ENCODE results near the gene LCNL1. TPM values are rescaled to one million over a fixed set of nuclear protein-coding genes. Genes with fewer than 3 reads are reported as not detected.
"Not testable (repeated sequence)": the region's sequence is repeated elsewhere in the genome, so short reads cannot be mapped to it uniquely, and the experiment has no call there.

Gene LCNL1
- total RNA-seq, 4 donors from 2014 or later = 0.36 to 0.37 TPM; not detected in 2

DNA sequence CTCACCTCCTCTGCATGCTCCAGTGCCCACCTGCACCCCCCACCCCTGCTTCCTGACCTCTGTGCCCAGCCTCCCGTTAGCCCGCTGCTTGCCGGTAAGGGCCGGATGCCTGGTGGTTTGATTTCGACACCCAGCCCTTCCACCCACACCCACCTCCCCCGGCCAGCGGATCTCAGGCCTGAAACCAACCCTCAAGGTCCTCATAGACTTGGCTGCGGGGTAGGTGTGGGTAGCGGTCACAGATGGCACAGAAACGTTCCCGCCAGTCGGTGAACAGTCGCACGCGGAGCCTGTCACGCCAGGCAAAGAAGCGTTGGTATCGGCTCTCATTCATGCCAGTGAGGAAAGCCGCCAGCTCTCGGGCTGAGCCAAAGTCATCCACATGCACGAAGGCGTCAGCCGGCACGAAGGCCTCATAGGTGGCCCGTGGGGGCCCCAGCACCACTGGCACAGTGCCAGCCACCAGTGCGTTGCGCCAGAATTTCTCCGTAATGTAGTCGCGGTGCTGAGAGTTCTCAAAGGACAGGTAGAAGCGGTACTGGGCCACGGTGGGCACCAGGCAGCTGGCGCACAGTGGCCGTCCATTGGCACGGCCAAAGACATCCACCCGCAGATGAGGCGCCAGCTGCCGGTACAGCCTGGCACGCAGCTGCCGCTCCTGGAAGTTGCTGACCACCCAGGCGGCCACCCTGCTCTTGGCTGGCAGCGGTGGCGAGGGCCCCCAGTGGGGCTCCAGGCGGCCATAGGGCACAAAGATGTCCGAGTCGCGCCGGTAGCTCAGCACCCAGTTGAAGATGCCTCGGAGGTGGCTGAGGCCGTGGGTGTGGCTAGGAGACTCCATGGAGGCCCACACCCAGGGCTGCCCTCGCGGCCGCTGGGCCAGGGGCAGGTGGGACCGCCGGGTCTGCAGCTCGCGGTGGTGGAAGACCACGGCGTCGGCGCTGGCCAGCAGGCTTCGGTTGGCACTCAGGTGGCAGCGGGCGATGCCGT is 48.0 kb downstream of the LCNL1 start:
- TF ChIP-seq, protein P1, sequence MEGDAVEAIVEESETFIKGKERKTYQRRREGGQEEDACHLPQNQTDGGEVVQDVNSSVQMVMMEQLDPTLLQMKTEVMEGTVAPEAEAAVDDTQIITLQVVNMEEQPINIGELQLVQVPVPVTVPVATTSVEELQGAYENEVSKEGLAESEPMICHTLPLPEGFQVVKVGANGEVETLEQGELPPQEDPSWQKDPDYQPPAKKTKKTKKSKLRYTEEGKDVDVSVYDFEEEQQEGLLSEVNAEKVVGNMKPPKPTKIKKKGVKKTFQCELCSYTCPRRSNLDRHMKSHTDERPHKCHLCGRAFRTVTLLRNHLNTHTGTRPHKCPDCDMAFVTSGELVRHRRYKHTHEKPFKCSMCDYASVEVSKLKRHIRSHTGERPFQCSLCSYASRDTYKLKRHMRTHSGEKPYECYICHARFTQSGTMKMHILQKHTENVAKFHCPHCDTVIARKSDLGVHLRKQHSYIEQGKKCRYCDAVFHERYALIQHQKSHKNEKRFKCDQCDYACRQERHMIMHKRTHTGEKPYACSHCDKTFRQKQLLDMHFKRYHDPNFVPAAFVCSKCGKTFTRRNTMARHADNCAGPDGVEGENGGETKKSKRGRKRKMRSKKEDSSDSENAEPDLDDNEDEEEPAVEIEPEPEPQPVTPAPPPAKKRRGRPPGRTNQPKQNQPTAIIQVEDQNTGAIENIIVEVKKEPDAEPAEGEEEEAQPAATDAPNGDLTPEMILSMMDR (IDR thresholded peaks at IDR 0.05) = no peak
- TF ChIP-seq POLR2A (IDR thresholded peaks at IDR 0.05) = no peak
- H3K4me3 ChIP-seq (ENCODE audit: low read depth, poor library complexity, severe bottlenecking) = no peak overlapping the region
- intact Hi-C loops (cut with DNase I; ENCODE audit: low total_unique reads) = loop anchor here (5.0 kb wide), 1 partner anchor 249 kb away; no protein-coding TSS in a partner anchor
- no peak for DNase-seq (ENCODE audit: low spot score in 2 of 2)
- 65 to 82% methylated on average over 29 to 63 of the region's 65 CpGs for WGBS, 2 donors

DNA sequence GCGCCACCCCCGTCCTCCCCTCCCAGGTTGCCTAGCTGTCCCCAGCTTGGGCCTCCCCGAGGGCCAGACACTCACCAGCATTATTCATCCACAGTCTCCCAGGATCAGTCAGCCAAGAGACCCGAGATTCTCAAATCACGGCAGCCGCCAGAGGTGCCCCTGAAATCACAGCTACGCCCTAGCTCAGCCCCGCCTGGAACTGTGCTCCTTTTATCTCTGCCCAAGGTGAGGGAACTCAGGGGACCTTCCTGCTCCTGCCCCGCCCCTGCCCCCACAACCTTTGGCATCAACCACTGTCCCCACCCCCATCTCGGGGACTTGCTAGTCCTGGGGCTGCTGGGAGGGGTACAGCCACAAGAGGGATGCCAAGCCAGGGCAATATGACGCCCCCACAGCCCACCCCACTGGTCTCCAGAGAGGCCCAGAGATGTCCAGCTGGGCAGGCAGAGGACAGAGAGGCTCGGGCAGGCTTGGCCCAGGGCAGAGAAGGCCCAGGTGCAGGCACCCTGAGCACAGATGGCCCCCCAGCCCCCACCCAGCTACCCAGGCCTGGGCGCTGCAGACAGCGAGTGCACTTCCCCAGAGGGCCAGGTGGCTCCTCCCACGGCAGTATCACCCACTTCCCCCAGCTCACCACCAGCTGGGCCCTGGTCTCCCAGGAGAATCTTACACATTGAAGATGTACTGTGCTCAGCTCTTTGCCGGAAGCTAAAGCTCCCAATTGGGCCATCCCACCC is 49.3 kb downstream of the LCNL1 start, which contains the start of gene FUT7:
Gene FUT7, minus strand, starts transcription at position 185 of the 737 bp plus-strand sequence. Its CDS starts 97 bp downstream, at position 88.
- TF ChIP-seq POLR2A (IDR thresholded peaks at IDR 0.05) = no peak
- TF ChIP-seq, protein P1 (IDR thresholded peaks at IDR 0.05) = no peak
- intact Hi-C loops (cut with DNase I; ENCODE audit: low total_unique reads) = loop anchor here (5.0 kb wide), 1 partner anchor 250 kb away; no protein-coding TSS in a partner anchor
- DNase-seq (ENCODE audit: low spot score in 2 of 2) = no peak
- H3K4me3 ChIP-seq (ENCODE audit: low read depth, poor library complexity, severe bottlenecking) = no peak within 1 kb of the TSS
- WGBS, 2 donors = 58 to 60% methylated on average over 15 of the region's 16 CpGs

DNA sequence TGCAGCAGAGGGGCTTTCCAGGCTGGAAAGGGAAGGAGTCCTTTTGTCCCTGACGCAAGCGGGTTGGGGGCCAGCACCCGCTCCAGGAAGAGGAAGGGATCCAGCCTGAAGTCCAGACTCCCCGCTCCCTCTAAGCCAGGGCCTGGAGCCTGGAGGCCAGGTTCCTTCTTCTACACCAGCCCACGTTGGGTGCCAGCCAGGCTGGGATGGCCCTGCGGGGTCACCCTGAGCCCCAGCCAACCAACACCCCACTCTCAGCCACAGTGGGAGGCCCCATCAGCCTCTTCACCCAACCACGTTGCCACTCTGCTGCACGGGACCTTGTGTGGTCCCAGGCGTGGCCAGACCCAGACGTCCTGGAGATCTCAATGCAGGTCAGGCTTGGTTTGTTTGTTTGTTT is 50.1 kb downstream of the LCNL1 start:
- no peak for DNase-seq (ENCODE audit: low spot score in 2 of 2)
- H3K4me3 ChIP-seq (ENCODE audit: low read depth, poor library complexity, severe bottlenecking) = no peak overlapping the region
- TF ChIP-seq, protein P1 (IDR thresholded peaks at IDR 0.05) = no peak
- intact Hi-C loops (cut with DNase I; ENCODE audit: low total_unique reads) = loop anchor here (5.0 kb wide), 1 partner anchor 251 kb away; no protein-coding TSS in a partner anchor
- WGBS, 2 donors = 71 to 83% methylated on average over 10 of the region's 10 CpGs

DNA sequence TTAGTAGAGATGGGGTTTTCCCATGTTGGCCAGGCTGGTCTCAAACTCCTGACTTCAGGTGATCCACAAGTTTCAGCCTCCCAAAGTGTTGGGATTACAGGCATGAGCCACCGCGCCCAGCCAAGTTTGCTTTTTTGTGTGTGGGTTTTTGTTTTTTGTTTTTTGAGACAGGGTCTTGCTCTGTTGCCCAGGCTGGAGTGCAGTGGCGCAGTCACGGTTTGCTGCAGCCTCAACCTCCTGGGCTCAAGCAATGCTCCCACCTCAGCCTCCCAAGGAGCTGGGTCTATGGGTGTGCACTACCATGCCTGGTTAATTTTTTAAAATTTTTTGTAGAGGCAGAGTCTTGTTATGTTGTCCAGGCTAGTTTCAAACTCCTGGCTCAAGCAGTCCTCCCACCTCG is 50.7 kb downstream of the LCNL1 start:
- WGBS, 2 donors = 87 to 90% methylated on average over 5 of the region's 5 CpGs
- H3K4me3 ChIP-seq (ENCODE audit: low read depth, poor library complexity, severe bottlenecking); DNase-seq (ENCODE audit: low spot score in 2 of 2): not testable (repeated sequence)
- intact Hi-C loops (cut with DNase I; ENCODE audit: low total_unique reads) = loop anchor here (5.0 kb wide), 1 partner anchor 251 kb away; no protein-coding TSS in a partner anchor

DNA sequence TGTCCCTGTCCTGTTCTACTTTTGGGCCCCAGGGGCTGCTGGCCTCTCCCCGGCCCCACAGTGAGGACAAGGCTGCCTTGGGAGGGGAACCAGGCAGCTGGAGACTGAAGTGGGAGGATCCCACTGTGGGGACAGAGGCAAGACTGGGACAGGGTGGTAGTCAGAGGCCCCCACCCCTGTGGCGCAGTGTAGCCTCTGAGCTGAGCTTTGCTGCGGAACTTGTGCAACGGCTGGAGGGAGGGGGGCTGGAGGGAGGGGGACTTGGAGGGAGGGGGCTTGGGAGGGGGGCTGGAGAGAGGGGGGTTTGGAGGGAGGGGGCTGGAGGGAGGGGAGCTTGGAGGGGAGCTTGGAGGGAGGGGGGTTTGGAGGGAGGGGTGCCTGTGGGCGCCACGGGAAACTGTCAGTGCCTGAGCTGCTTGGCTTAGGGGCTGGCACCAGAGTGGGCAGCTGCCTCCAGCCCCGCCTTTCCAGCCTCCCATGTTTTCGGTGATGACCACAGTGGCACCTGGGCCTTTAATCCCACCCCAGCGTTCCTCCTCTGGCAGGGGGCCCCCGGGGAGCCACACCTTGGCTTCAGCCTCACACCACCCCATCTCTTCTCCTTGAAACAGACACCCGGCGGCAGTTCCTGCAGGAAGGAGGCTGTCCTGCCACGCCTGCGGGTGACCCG is 51.4 kb downstream of the LCNL1 start:
- WGBS, 2 donors = 20 to 33% methylated on average over 12 of the region's 15 CpGs
- H3K4me3 ChIP-seq (ENCODE audit: low read depth, poor library complexity, severe bottlenecking) = no peak overlapping the region
- intact Hi-C loops (cut with DNase I; ENCODE audit: low total_unique reads) = loop anchor here (5.0 kb wide), 1 partner anchor 252 kb away; no protein-coding TSS in a partner anchor
- TF ChIP-seq POLR2A (IDR thresholded peaks at IDR 0.05) = no peak
- TF ChIP-seq, protein P1 (IDR thresholded peaks at IDR 0.05) = no peak
- DNase-seq (ENCODE audit: low spot score in 2 of 2) = no peak

All from lower leg skin (tissue), 4 donors.